ENCODE data around the gene PCDHB14. TPM values are rescaled to one million over a fixed set of nuclear protein-coding genes. Genes with fewer than 3 reads are reported as not detected.
A peak's percentile ranks its signal among the peaks of the same experiment; 100 is the strongest.
"Not testable (repeated sequence)": the region's sequence is repeated elsewhere in the genome, so short reads cannot be mapped to it uniquely, and the experiment has no call there.

The PCDHB14 gene
- total RNA-seq, 3 donors from 2014 or later (not counting 1 experiment from before 2014, with no cell fraction given) = not detected

GRCh38 chr5:141189131-141189530 is 34.0 kb upstream of the PCDHB14 start:
- H3K9me3 Mint-ChIP-seq = peaks cover 8 to 15% of the 10 kb centered on the region in 2 donors
- ATAC-seq; intact Hi-C loops (cut with micrococcal nuclease): not testable (repeated sequence)

GRCh38 chr5:141192110-141192725 is 30.9 kb upstream of the PCDHB14 start, which contains the start of gene PCDHB10:
TSS of gene PCDHB10 (plus strand) at chr5:141192353. CDS start at chr5:141192553, 200 bp downstream.
- Mint-ChIP-seq H3K27ac (no peak within 1 kb of the TSS), H3K4me3 (no peak within 1 kb of the TSS), H3K9me3 (peaks cover 8 to 21% of the 10 kb centered on the region in 2 donors), H3K4me1 (peaks cover 0 to under 1% of the 10 kb centered on the region in 2 donors), H3K27me3 (ENCODE audit: low read depth in 2 of 2) (peaks cover 14 to 26% of the 10 kb centered on the region in 2 donors), H3K36me3 (peaks cover 15% of the 10 kb centered on the region)
- Histone ChIP-seq H3K27me3 (ENCODE audit: control insufficient read depth, insufficient read depth, low read length) (no peaks in the 10 kb centered on the region), H3K36me3 (ENCODE audit: control insufficient read depth, insufficient read depth, low read length) (no peaks in the 10 kb centered on the region), H3K9me3 (ENCODE audit: control insufficient read depth, insufficient read depth, low read length) (peaks cover 2% of the 10 kb centered on the region), H3K4me3 (ENCODE audit: low read length) (no peak within 1 kb of the TSS), H3K4me1 (ENCODE audit: control insufficient read depth, insufficient read depth, low read length) (no peaks in the 10 kb centered on the region), H3K27ac (ENCODE audit: low read length) (no peak within 1 kb of the TSS)
- ATAC-seq = no peak
- intact Hi-C loops (cut with micrococcal nuclease) = no loop called here
- 14% methylated on average over 8 of the region's 10 CpGs for WGBS (ENCODE audit: insufficient coverage)
- no peak for TF ChIP-seq CTCF (IDR thresholded peaks at IDR 0.05)
- peak in 1 of 2 donors; percentile 23 for DNase-seq

More at GRCh38 chr5:141189131-141189530, 34.0 kb upstream of the PCDHB14 start:
- not testable (repeated sequence) for H3K4me1 Mint-ChIP-seq; H3K27me3 ChIP-seq (ENCODE audit: control insufficient read depth, insufficient read depth, low read length); H3K36me3 ChIP-seq (ENCODE audit: control insufficient read depth, insufficient read depth, low read length); H3K9me3 ChIP-seq (ENCODE audit: control insufficient read depth, insufficient read depth, low read length); H3K4me3 Mint-ChIP-seq; H3K27ac ChIP-seq (ENCODE audit: low read length); H3K4me1 ChIP-seq (ENCODE audit: control insufficient read depth, insufficient read depth, low read length); H3K27ac Mint-ChIP-seq; DNase-seq; H3K4me3 ChIP-seq (ENCODE audit: low read length)
- Mint-ChIP-seq H3K27me3 (ENCODE audit: low read depth in 2 of 2) (peaks cover 28 to 36% of the 10 kb centered on the region in 2 donors), H3K36me3 (peaks cover 26% of the 10 kb centered on the region)
- WGBS (ENCODE audit: insufficient coverage) = 43% methylated on average over 30 of the region's 35 CpGs

- H3K9me3 ChIP-seq (ENCODE audit: control insufficient read depth, insufficient read depth, low read length); intact Hi-C loops (cut with micrococcal nuclease): not testable (repeated sequence)
- 28% methylated on average over 12 of the region's 37 CpGs for WGBS (ENCODE audit: insufficient coverage)
Measured at GRCh38 chr5:141194332-141194731, 28.8 kb upstream of the PCDHB14 start.

GRCh38 chr5:141196363-141196762 is 26.8 kb upstream of the PCDHB14 start:
- TF ChIP-seq CTCF (IDR thresholded peaks at IDR 0.05) = no peak
- Histone ChIP-seq H3K27me3 (ENCODE audit: control insufficient read depth, insufficient read depth, low read length) (peaks cover 5% of the 10 kb centered on the region), H3K4me1 (ENCODE audit: control insufficient read depth, insufficient read depth, low read length) (no peaks in the 10 kb centered on the region), H3K9me3 (ENCODE audit: control insufficient read depth, insufficient read depth, low read length) (peaks cover 2% of the 10 kb centered on the region), H3K36me3 (ENCODE audit: control insufficient read depth, insufficient read depth, low read length) (no peaks in the 10 kb centered on the region), H3K4me3 (ENCODE audit: low read length) (no peak overlapping the region), H3K27ac (ENCODE audit: low read length) (no peak overlapping the region)
- 45% methylated on average over 1 of the region's 3 CpGs for WGBS (ENCODE audit: insufficient coverage)
- Mint-ChIP-seq H3K27ac (no peak overlapping the region), H3K36me3 (peaks cover 9% of the 10 kb centered on the region), H3K4me3 (no peak overlapping the region), H3K9me3 (peaks cover 13 to 22% of the 10 kb centered on the region in 2 donors), H3K4me1 (no peaks in the 10 kb centered on the region), H3K27me3 (ENCODE audit: low read depth in 2 of 2) (peaks cover 0 to 34% of the 10 kb centered on the region in 2 donors)
- ATAC-seq = no peak
- intact Hi-C loops (cut with micrococcal nuclease) = no loop called here
- DNase-seq = no peak

More at GRCh38 chr5:141194332-141194731, 28.8 kb upstream of the PCDHB14 start:
- H3K36me3 Mint-ChIP-seq; ATAC-seq; H3K4me1 ChIP-seq (ENCODE audit: control insufficient read depth, insufficient read depth, low read length); DNase-seq; H3K4me3 ChIP-seq (ENCODE audit: low read length); H3K4me1 Mint-ChIP-seq; H3K4me3 Mint-ChIP-seq; H3K27ac Mint-ChIP-seq; H3K36me3 ChIP-seq (ENCODE audit: control insufficient read depth, insufficient read depth, low read length); H3K27me3 ChIP-seq (ENCODE audit: control insufficient read depth, insufficient read depth, low read length); H3K27ac ChIP-seq (ENCODE audit: low read length): not testable (repeated sequence)
- H3K27me3 Mint-ChIP-seq (ENCODE audit: low read depth in 2 of 2) = peaks cover 0 to 32% of the 10 kb centered on the region in 2 donors
- peaks cover 13 to 22% of the 10 kb centered on the region in 2 donors for H3K9me3 Mint-ChIP-seq
